Panc1 (cell line): ENCODE results near the gene RPS6KA4. TPM values are rescaled to one million over a fixed set of nuclear protein-coding genes. Genes with fewer than 3 reads are reported as not detected.
A peak's percentile ranks its signal among the peaks of the same experiment; 100 is the strongest.
"Not testable (repeated sequence)": the region's sequence is repeated elsewhere in the genome, so short reads cannot be mapped to it uniquely, and the experiment has no call there.

Source experiments
- ATAC-seq: fragments of 200-7000 bp; cut with Tn5 transposase; 2 replicates; pipeline ENCODE4 v1.9.1; 2020; ENCODE audit warnings: mild to moderate bottlenecking, moderate library complexity
- BruUV-seq: library from RNA; stranded (reverse); fragments of 400-500 nt; replicated peaks from 2 replicates; lab custom pipeline; 2021; lab: Mats Ljungman, UMichigan
- CTCF ChIA-PET: fragments of 300-600 bp; sonication (Branson Sonifier 250); formaldehyde crosslinking; loops from one replicate; lab custom pipeline; 2022; ENCODE audit warnings: antibody characterized with exemption; lab: Charles Lee
- POLR2A ChIA-PET: fragments of 300-600 bp; sonication (Branson Sonifier 250); formaldehyde crosslinking; loops from one replicate; lab custom pipeline; 2022; ENCODE audit warnings: antibody characterized with exemption; lab: Charles Lee
- DNase-seq: peaks from one replicate; pipeline ENCODE4 v3.0.0-alpha.2; 2010; ENCODE audit warnings: low read depth, low spot score
- H3K27ac ChIP-seq: 2 replicates; pipeline ENCODE4 v1.5.1; 2011; ENCODE audit warnings: mild to moderate bottlenecking, low read length, inconsistent platforms
- H3K27me3 ChIP-seq: fragments of 200-500 bp; sonication (Bioruptor generic); 2 replicates; pipeline ENCODE4 v1.6.0; 2014; ENCODE audit warnings: low read length, inconsistent platforms; ENCODE audit not compliant: control insufficient read depth, insufficient read depth
- H3K36me3 ChIP-seq: fragments of 200-500 bp; sonication (Bioruptor generic); 2 replicates; pipeline ENCODE4 v1.5.1; 2014; ENCODE audit warnings: inconsistent platforms, mild to moderate bottlenecking, low read length, moderate library complexity; ENCODE audit not compliant: control insufficient read depth, insufficient read depth
- H3K4me1 ChIP-seq: 2 replicates; pipeline ENCODE4 v1.5.1; 2011; ENCODE audit warnings: inconsistent platforms, mild to moderate bottlenecking, low read length, moderate library complexity; ENCODE audit not compliant: control insufficient read depth, insufficient read depth
- H3K4me3 ChIP-seq, 2 experiments: 2 replicates each; pipeline ENCODE4 v1.5.1; 2011 to 2012; ENCODE audit warnings: low read depth in 2 of 2, low read length in 2 of 2, mild to moderate bottlenecking in 2 of 2, inconsistent platforms in 1 of 2, moderate library complexity in 1 of 2
- H3K9me3 ChIP-seq: fragments of 200-500 bp; sonication (Bioruptor generic); 2 replicates; pipeline ENCODE4 v1.5.1; 2014; ENCODE audit warnings: low read depth, mild to moderate bottlenecking, inconsistent platforms, low read length, moderate library complexity; ENCODE audit not compliant: control insufficient read depth, insufficient read depth
- POLR2AphosphoS5 ChIP-seq: IDR thresholded peaks from 2 replicates; pipeline ENCODE4 v1.6.1; 2012; ENCODE audit warnings: mild to moderate bottlenecking, low read depth, low read length, moderate library complexity
- SIN3A ChIP-seq: IDR thresholded peaks from 2 replicates; pipeline ENCODE4 v1.6.1; 2012; ENCODE audit warnings: low read depth, mild to moderate bottlenecking, low read length, moderate library complexity, borderline replicate concordance; ENCODE audit not compliant: insufficient read depth
- TCF7L2 ChIP-seq: IDR thresholded peaks from 2 replicates; pipeline ENCODE4 v1.6.1; 2011; ENCODE audit warnings: mild to moderate bottlenecking, low read depth, low read length, inconsistent platforms
- in situ Hi-C: cut with HindIII; loops from 2 replicates; pipeline ENCODE4 v1.10.0; 2016; ENCODE audit warnings: low sequenced_read_pairs, low pct_unique_long_range_greater_than_20kb
- intact Hi-C: fragments of 100-400 bp; cut with micrococcal nuclease; formaldehyde crosslinking; loops from one replicate; pipeline ENCODE4 v1.10.0; 2022; ENCODE audit not compliant: unreplicated experiment
- total RNA-seq: library from RNA; stranded (reverse); gene quantifications from one replicate; pipeline ENCODE4 v1.2.1, GENCODE V29; 2021; ENCODE audit not compliant: unreplicated experiment
- TF ChIP-seq, protein P1 (sequence below): fragments of 450-650 bp; IDR thresholded peaks from 2 replicates; pipeline ENCODE4 v1.5.1; 2017; ENCODE audit warnings: mild to moderate bottlenecking
- TF ChIP-seq, protein P2 (sequence below), 2 experiments: IDR thresholded peaks; 2 replicates each; pipeline ENCODE4 v1.6.1; 2011 to 2012; ENCODE audit warnings: low read depth in 2 of 2, control low read depth in 1 of 2, low read length in 1 of 2, mild to moderate bottlenecking in 1 of 2, moderate library complexity in 1 of 2; ENCODE audit not compliant: insufficient read depth in 1 of 2

Gene RPS6KA4
- total RNA-seq, 1 experiment from 2014 or later = 74.0 TPM

DNA sequence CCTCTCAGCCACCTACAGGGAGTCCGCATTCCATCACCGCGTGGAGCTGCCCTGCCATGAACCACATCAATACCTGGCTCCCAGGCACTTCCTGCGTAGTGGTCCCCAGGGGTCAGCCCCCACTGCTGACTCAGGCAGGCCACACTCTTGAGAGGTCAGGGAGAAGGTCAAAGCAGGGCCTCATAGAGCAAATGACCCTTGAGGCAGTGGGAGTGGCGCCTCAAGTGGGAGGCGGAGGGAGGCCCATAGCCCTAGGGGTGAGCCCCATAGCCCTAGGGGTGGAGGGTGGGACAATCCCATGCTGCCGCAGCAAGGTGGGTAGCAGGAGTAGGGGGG lies 36.1 kb upstream of the RPS6KA4 start:
- ChIA-PET CTCF (interaction anchor here (0.9 kb wide), 1 partner anchor 9 kb away, joined by 4 read pairs; no protein-coding TSS in a partner anchor), POLR2A (interaction anchor here (0.6 to 0.8 kb wide), 2 partner anchors 9 to 19 kb away, joined by 3 to 4 read pairs; no protein-coding TSS in a partner anchor)
- no peak overlapping the region for H3K4me3 ChIP-seq
- DNase-seq = no peak
- intact Hi-C loops (no loop called here), in situ Hi-C loops (no loop called here)
- H3K4me1 ChIP-seq = peaks cover 36% of the 10 kb centered on the region
- H3K36me3 ChIP-seq = no peaks in the 10 kb centered on the region
- TF ChIP-seq, protein P1, sequence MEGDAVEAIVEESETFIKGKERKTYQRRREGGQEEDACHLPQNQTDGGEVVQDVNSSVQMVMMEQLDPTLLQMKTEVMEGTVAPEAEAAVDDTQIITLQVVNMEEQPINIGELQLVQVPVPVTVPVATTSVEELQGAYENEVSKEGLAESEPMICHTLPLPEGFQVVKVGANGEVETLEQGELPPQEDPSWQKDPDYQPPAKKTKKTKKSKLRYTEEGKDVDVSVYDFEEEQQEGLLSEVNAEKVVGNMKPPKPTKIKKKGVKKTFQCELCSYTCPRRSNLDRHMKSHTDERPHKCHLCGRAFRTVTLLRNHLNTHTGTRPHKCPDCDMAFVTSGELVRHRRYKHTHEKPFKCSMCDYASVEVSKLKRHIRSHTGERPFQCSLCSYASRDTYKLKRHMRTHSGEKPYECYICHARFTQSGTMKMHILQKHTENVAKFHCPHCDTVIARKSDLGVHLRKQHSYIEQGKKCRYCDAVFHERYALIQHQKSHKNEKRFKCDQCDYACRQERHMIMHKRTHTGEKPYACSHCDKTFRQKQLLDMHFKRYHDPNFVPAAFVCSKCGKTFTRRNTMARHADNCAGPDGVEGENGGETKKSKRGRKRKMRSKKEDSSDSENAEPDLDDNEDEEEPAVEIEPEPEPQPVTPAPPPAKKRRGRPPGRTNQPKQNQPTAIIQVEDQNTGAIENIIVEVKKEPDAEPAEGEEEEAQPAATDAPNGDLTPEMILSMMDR = no peak
- 0 out of 2 replicates have a peak, but pooled peaks have one; percentile 39 for TF ChIP-seq TCF7L2
- ATAC-seq = no peak
- no TSS peak for BruUV-seq
- H3K27me3 ChIP-seq = no peaks in the 10 kb centered on the region
- no peak overlapping the region for H3K27ac ChIP-seq
- H3K9me3 ChIP-seq = no peaks in the 10 kb centered on the region

DNA sequence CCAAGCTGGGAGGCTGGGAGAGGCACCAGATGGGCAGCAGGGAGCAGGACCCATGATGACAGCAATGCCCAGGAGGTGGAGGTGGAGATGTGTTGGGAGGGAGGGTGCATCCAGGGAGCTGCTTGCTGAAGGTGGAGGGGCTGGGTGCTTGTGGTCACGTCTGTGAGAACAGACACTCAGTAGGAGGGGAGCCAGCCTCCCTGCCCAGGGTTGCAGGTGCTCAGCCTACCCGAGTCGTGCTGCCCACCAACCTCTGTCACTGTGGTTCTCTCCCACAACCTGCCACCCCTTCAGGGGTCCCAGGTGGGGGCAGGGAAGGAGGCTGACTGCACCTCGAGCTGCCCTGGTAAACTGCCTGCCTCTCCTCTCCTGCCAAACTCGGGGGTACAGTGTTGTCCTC lies 35.6 kb upstream of the RPS6KA4 start:
- Histone ChIP-seq H3K9me3 (no peaks in the 10 kb centered on the region), H3K27ac (no peak overlapping the region), H3K4me3 (no peak overlapping the region), H3K27me3 (no peaks in the 10 kb centered on the region), H3K4me1 (peaks cover 36% of the 10 kb centered on the region), H3K36me3 (no peaks in the 10 kb centered on the region)
- no peak for DNase-seq
- no peak for TF ChIP-seq SIN3A
- TF ChIP-seq POLR2AphosphoS5 = no peak
- no peak for TF ChIP-seq TCF7L2
- TF ChIP-seq, protein P2, sequence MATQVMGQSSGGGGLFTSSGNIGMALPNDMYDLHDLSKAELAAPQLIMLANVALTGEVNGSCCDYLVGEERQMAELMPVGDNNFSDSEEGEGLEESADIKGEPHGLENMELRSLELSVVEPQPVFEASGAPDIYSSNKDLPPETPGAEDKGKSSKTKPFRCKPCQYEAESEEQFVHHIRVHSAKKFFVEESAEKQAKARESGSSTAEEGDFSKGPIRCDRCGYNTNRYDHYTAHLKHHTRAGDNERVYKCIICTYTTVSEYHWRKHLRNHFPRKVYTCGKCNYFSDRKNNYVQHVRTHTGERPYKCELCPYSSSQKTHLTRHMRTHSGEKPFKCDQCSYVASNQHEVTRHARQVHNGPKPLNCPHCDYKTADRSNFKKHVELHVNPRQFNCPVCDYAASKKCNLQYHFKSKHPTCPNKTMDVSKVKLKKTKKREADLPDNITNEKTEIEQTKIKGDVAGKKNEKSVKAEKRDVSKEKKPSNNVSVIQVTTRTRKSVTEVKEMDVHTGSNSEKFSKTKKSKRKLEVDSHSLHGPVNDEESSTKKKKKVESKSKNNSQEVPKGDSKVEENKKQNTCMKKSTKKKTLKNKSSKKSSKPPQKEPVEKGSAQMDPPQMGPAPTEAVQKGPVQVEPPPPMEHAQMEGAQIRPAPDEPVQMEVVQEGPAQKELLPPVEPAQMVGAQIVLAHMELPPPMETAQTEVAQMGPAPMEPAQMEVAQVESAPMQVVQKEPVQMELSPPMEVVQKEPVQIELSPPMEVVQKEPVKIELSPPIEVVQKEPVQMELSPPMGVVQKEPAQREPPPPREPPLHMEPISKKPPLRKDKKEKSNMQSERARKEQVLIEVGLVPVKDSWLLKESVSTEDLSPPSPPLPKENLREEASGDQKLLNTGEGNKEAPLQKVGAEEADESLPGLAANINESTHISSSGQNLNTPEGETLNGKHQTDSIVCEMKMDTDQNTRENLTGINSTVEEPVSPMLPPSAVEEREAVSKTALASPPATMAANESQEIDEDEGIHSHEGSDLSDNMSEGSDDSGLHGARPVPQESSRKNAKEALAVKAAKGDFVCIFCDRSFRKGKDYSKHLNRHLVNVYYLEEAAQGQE (IDR thresholded peaks at IDR 0.05; ENCODE audit: insufficient read depth in 1 of 2, low read depth in 2 of 2, low read length in 1 of 2) = no peak
- TF ChIP-seq, protein P1 = no peak
- intact Hi-C loops (no loop called here), in situ Hi-C loops (no loop called here)
- ChIA-PET CTCF (interaction anchor here (0.9 kb wide), 1 partner anchor 8 kb away, joined by 4 read pairs; no protein-coding TSS in a partner anchor), POLR2A (interaction anchor here (0.6 to 0.8 kb wide), 2 partner anchors 8 to 19 kb away, joined by 3 to 4 read pairs; no protein-coding TSS in a partner anchor)
- ATAC-seq = peak; percentile 26; the same call in 1 of the 2 replicates
- no TSS peak for BruUV-seq

DNA sequence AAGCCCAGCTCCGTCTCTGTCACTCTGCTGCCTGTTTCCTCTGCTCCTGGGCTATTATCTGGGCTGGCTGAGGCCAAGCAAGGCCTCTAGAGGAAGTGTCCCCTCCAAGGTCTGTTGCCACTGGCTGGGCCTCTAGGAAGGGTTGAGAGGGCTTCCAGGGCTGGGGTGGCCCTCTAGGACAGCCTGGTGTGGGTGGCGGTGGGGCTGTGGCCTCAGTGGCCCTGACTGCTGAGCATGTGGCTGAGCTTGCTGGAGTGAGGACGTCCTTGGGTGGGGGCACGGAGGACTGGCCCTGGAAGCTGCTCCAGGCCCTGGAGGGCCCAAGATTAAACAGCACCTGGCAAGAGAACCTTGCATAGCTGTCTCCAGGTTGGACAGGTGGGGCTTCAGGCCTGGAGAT lies 35.0 kb upstream of the RPS6KA4 start:
- H3K27ac ChIP-seq, in situ Hi-C loops, BruUV-seq, H3K4me3 ChIP-seq, H3K27me3 ChIP-seq, POLR2A ChIA-PET, H3K36me3 ChIP-seq, DNase-seq, intact Hi-C loops, CTCF ChIA-PET, H3K9me3 ChIP-seq: not testable (repeated sequence)
- peak; percentile 14 for ATAC-seq
- peaks cover 34% of the 10 kb centered on the region for H3K4me1 ChIP-seq
